ENCODE data around the gene COG8. TPM values are rescaled to one million over a fixed set of nuclear protein-coding genes. Genes with fewer than 3 reads are reported as not detected.

COG8 gene
- total RNA-seq, 4 donors from 2014 or later: 24.0 to 36.0 (median 30.1) TPM

GRCh38 chr16:69316595-69317034 is 22.7 kb downstream of the COG8 start:
- TF ChIP-seq POLR2A (IDR thresholded peaks at IDR 0.05): no peak
- TF ChIP-seq, protein P1, sequence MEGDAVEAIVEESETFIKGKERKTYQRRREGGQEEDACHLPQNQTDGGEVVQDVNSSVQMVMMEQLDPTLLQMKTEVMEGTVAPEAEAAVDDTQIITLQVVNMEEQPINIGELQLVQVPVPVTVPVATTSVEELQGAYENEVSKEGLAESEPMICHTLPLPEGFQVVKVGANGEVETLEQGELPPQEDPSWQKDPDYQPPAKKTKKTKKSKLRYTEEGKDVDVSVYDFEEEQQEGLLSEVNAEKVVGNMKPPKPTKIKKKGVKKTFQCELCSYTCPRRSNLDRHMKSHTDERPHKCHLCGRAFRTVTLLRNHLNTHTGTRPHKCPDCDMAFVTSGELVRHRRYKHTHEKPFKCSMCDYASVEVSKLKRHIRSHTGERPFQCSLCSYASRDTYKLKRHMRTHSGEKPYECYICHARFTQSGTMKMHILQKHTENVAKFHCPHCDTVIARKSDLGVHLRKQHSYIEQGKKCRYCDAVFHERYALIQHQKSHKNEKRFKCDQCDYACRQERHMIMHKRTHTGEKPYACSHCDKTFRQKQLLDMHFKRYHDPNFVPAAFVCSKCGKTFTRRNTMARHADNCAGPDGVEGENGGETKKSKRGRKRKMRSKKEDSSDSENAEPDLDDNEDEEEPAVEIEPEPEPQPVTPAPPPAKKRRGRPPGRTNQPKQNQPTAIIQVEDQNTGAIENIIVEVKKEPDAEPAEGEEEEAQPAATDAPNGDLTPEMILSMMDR (IDR thresholded peaks at IDR 0.05): no peak
- no peak for DNase-seq
- intact Hi-C loops (cut with DNase I): no loop called here

DNA sequence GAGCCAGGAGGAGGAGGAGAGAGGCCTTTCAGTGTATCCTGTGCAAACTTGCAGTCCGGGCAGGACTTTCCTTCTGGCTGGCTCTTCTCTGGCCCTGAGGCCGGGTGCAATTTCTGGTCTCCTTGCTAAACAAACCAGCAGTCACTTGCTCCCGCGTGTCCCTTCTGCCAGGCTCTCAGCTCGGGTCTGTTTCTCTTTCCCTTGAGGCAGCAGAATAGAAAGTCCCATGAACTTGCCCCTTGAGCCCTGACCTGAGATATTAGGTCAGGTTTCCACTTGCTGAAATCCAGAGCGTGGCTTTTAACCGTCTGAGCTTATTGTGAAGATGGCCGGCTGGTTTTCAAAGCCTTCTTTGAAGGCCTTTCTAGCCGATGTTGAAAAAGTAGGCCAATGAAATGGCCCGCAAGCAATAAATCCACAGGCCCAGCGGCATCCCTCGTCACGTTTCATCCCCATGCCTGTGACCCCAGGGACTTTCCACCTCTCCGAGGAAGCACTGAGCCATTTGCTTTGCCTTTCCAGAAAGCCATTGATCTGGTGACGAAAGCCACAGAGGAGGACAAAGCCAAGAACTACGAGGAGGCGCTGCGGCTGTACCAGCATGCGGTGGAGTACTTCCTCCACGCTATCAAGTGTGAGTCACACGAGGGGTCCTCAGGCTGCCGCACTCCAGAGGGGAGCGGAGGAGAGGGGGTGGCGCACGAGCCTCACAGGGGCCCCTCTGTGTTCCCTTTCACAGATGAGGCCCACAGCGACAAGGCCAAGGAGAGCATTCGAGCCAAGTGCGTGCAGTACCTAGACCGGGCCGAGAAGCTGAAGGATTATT is 23.7 kb downstream of the COG8 start:
- no peak overlapping the region for H3K4me3 ChIP-seq
- peaks cover under 1 to 39% (median 14%) of the 10 kb centered on the region in 3 donors for H3K4me1 ChIP-seq
- no peaks in the 10 kb centered on the region for H3K27me3 ChIP-seq
- 65 to 72% methylated on average over 12 to 19 of the region's 30 CpGs for WGBS, 2 donors
- intact Hi-C loops (cut with DNase I): no loop called here
- no peak for TF ChIP-seq POLR2A (IDR thresholded peaks at IDR 0.05)
- TF ChIP-seq, protein P1 (IDR thresholded peaks at IDR 0.05): no peak
- peaks cover 45 to 78% (median 47%) of the 10 kb centered on the region in 3 donors for H3K36me3 ChIP-seq
- H3K27ac ChIP-seq: no peak overlapping the region
- DNase-seq: no peak
- H3K9me3 ChIP-seq: no peaks in the 10 kb centered on the region

More at GRCh38 chr16:69316595-69317034, 22.7 kb downstream of the COG8 start:
- Histone ChIP-seq H3K36me3 (peaks cover 54 to 87% (median 56%) of the 10 kb centered on the region in 3 donors), H3K9me3 (no peaks in the 10 kb centered on the region), H3K4me1 (peaks cover 0 to 38% (median 14%) of the 10 kb centered on the region in 3 donors), H3K27me3 (no peaks in the 10 kb centered on the region), H3K4me3 (no peak overlapping the region), H3K27ac (no peak overlapping the region)
- 62 to 87% methylated on average over 2 to 8 of the region's 17 CpGs for WGBS, 2 donors

GRCh38 chr16:69314534-69314933 is 24.8 kb downstream of the COG8 start:
- Histone ChIP-seq H3K27ac (no peak overlapping the region), H3K36me3 (peaks cover 33 to 66% (median 35%) of the 10 kb centered on the region in 3 donors), H3K4me1 (peaks cover 5 to 45% (median 17%) of the 10 kb centered on the region in 3 donors), H3K4me3 (no peak overlapping the region), H3K27me3 (no peaks in the 10 kb centered on the region), H3K9me3 (no peaks in the 10 kb centered on the region)
- intact Hi-C loops (cut with DNase I): no loop called here
- no peak for TF ChIP-seq POLR2A (IDR thresholded peaks at IDR 0.05)
- TF ChIP-seq, protein P1 (IDR thresholded peaks at IDR 0.05): no peak
- no peak for DNase-seq
- whole genome bisulfite sequencing, 2 donors: 84 to 95% methylated on average over 3 to 7 of the region's 11 CpGs

DNA sequence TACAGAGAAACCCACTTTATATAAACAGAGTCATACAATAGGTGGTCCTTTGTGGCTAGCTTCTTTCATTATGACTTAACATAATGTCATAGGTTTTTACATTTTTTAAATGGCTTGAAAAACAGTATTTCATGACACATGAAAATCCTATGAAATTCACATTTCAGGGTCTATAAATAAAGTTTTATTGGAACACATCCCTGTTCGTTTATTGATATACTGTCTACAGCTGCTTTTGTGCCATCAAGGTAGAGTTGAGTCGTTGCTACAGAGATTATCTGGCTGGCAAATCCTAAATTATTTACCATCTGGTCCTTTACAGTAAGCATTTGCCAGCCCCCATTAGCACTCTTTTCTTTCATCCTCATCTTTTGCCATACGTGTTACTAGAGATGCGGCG is 25.9 kb downstream of the COG8 start:
- no peak for TF ChIP-seq POLR2A (IDR thresholded peaks at IDR 0.05)
- TF ChIP-seq, protein P1 (IDR thresholded peaks at IDR 0.05): no peak
- no peak overlapping the region for H3K27ac ChIP-seq
- H3K4me1 ChIP-seq: peaks cover 5 to 45% (median 17%) of the 10 kb centered on the region in 3 donors
- no peaks in the 10 kb centered on the region for H3K9me3 ChIP-seq
- WGBS, 2 donors: 91 to 93% methylated on average over 5 of the region's 5 CpGs
- no peak overlapping the region for H3K4me3 ChIP-seq
- H3K36me3 ChIP-seq: peaks cover 22 to 55% (median 26%) of the 10 kb centered on the region in 3 donors
- DNase-seq: no peak
- no peaks in the 10 kb centered on the region for H3K27me3 ChIP-seq
- intact Hi-C loops (cut with DNase I): no loop called here
